K562 (cell line): Measurements from ENCODE around the gene TBC1D1. TPM values are rescaled to one million over a fixed set of nuclear protein-coding genes. Genes with fewer than 3 reads are reported as not detected.

Experiments
- ARID3A ChIP-seq: IDR thresholded peaks from 2 replicates; pipeline ENCODE4 v1.6.1; 2012; ENCODE audit warnings: low read depth, low read length, improper control_type of control experiment, borderline replicate concordance
- ARID3B ChIP-seq: fragments of 250-450 bp; sonication (Bioruptor Pico); IDR thresholded peaks from 2 replicates; pipeline ENCODE4 v1.4.0; 2020; ENCODE audit warnings: borderline replicate concordance
- CBX2 ChIP-seq: fragments of 200-600 bp; sonication (generic); IDR thresholded peaks from one replicate; pipeline ENCODE4 v1.6.1; 2012; ENCODE audit warnings: mild to moderate bottlenecking, low read length, inconsistent platforms; ENCODE audit not compliant: insufficient read depth, poor library complexity, severe bottlenecking
- ESRRB ChIP-seq: fragments of 250-450 bp; sonication (Bioruptor Pico); IDR thresholded peaks from 2 replicates; pipeline ENCODE4 v1.5.0; 2020; ENCODE audit warnings: mild to moderate bottlenecking, moderate library complexity, borderline replicate concordance
- GTF2E2 ChIP-seq: fragments of 200-800 bp; sonication (Bioruptor generic); IDR thresholded peaks from 2 replicates; pipeline ENCODE4 v1.6.1; 2016; ENCODE audit warnings: missing genetic modification characterization, missing compliant biosample characterization
- HNRNPUL1 ChIP-seq: fragments of 200-400 bp; formaldehyde crosslinking; IDR thresholded peaks from 2 replicates; pipeline ENCODE4 v1.6.1; 2017; ENCODE audit warnings: low read length
- IRF1 ChIP-seq: sonication (generic); formaldehyde crosslinking; IDR thresholded peaks from 2 replicates; pipeline ENCODE4 v1.8.0; 2022; ENCODE audit warnings: missing genetic modification reagents, mild to moderate bottlenecking, borderline replicate concordance
- KDM5B ChIP-seq: fragments of 200-600 bp; sonication (generic); IDR thresholded peaks from 2 replicates; pipeline ENCODE4 v1.6.1; 2012; ENCODE audit warnings: low read depth, mild to moderate bottlenecking, moderate library complexity, low read length, control low read depth, inconsistent platforms; ENCODE audit not compliant: insufficient replicate concordance
- MXI1 ChIP-seq: IDR thresholded peaks from 2 replicates; pipeline ENCODE4 v1.6.1; 2011; ENCODE audit warnings: low read depth, mild to moderate bottlenecking, improper control_type of control experiment, low read length
- RBM34 ChIP-seq: fragments of 200-400 bp; formaldehyde crosslinking; IDR thresholded peaks from 2 replicates; pipeline ENCODE4 v1.6.1; 2018; ENCODE audit warnings: low read length, borderline replicate concordance; ENCODE audit not compliant: insufficient read depth
- RREB1 ChIP-seq: fragments of 250-450 bp; sonication (Bioruptor Pico); IDR thresholded peaks from 2 replicates; pipeline ENCODE4 v1.4.0; 2020
- STAG1 ChIP-seq: sonication (generic); formaldehyde crosslinking; IDR thresholded peaks from 2 replicates; pipeline ENCODE4 v1.5.0; 2020; ENCODE audit warnings: missing genetic modification reagents, borderline replicate concordance
- TSC22D4 ChIP-seq: fragments of 450-650 bp; IDR thresholded peaks from 2 replicates; pipeline ENCODE4 v1.6.1; 2016; ENCODE audit warnings: missing genetic modification characterization, missing biosample characterization, control low read depth
- WHSC1 ChIP-seq: IDR thresholded peaks from one replicate; pipeline ENCODE4 v1.6.1; 2012; ENCODE audit warnings: low read length, control low read depth, inconsistent platforms
- ZBTB26 ChIP-seq: fragments of 450-650 bp; formaldehyde crosslinking; IDR thresholded peaks from 2 replicates; pipeline ENCODE4 v1.4.0; 2022; ENCODE audit warnings: missing genetic modification characterization
- ZNF507 ChIP-seq: conservative IDR thresholded peaks from 2 replicates; pipeline ENCODE4 v1.6.1; 2017; ENCODE audit warnings: missing genetic modification characterization, missing compliant biosample characterization
- polyA plus RNA-seq, 8 experiments: library from polyadenylated mRNA; depleted of rRNA in 4 of 8; stranded (reverse) in 5 of 8; unstranded in 3 of 8; fragments of >200 nt; fragmentation: Nextera tagmentation in 2 of 8; fragmentation: Illumina TruSeq in 1 of 8; extraction: Ambion mirVana in 2 of 8; extraction: Trizol in 1 of 8; gene quantifications; 2 replicates each; pipeline versions ENCODE4 v1.2.1 to v1.2.3, GENCODE V29; 2011 to 2014; ENCODE audit warnings: inconsistent platforms in 1 of 8, missing spikeins in 1 of 8
- total RNA-seq, 7 experiments: library from RNA; depleted of rRNA in 6 of 7; stranded (reverse); fragments of >200 nt in 6 of 7; fragmentation: Illumina TruSeq in 2 of 7; extraction: Trizol in 2 of 7; gene quantifications; 2 replicates each; pipeline versions ENCODE4 v1.2.1 to v1.2.3, GENCODE V29; 2011 to 2021; ENCODE audit warnings: low replicate concordance in 1 of 7

TBC1D1 gene
- total and polyA plus RNA-seq, 9 of the 15 experiments (the other 6 are each of a cell fraction or from before 2014, with no cell fraction given), result 0.59 to 14.2 (median 8.8) TPM

- TF ChIP-seq ARID3B (CRISPR knock-in tag) (no peak), RBM34 (no peak), KDM5B (no peak), CBX2 (no peak), RREB1 (CRISPR knock-in tag) (no peak), TSC22D4 (tag) (no peak), MXI1 (no peak), WHSC1 (no peak), GTF2E2 (tag) (no peak), ZNF507 (tag) (no peak), STAG1 (CRISPR knock-in tag) (peak; percentile 73; the same call in 1 of the 2 replicates), ZBTB26 (no peak), IRF1 (CRISPR knock-in tag) (no peak), ESRRB (no peak), ARID3A (0 out of 2 replicates have a peak, but pooled peaks have one; percentile 18), HNRNPUL1 (no peak)
Measured at GRCh38 chr4:38069271-38069760, 178.4 kb downstream of the TBC1D1 start (continued).
